Heart left ventricle (tissue), 13 donors: Measurements from ENCODE around the gene IER5L.
A peak's percentile ranks its signal among the peaks of the same experiment; 100 is the strongest.

ENCODE experiments used
- CTCF ChIP-seq, 12 donors: fragments of 200-600 bp; sonication (generic) in 4 of 12; IDR thresholded peaks; one replicate each; pipeline versions ENCODE4 v1.5.0 to v1.8.0; 2018 to 2022; ENCODE audit warnings: antibody characterized with exemption in 12 of 12, mild to moderate bottlenecking in 5 of 12
- POLR2A ChIP-seq, 2 donors: fragments of 450-650 bp; IDR thresholded peaks; one replicate each; pipeline ENCODE4 v1.6.1; 2017; ENCODE audit warnings: antibody characterized with exemption in 2 of 2, mild to moderate bottlenecking in 2 of 2, moderate library complexity in 2 of 2
- donor health status: ischemic (EF 13 %, LVEDD 7.1; RV severe dilation, severe dysfunction).
- donor health status: DM: no; HTN: yes; CAD: no.
- donor health status: DM: no; HTN: no; CAD: no.
- donor health status: ischemic (EF 25% LVEDD 6.9; RV normal size, moderate dysfunction).
- donor health status: ischemic (EF 25% LVEDD 5.7; RV mildly dilated, moderate dysfunction).
- donor health status: ischemic (EF 35%, LVEDD 5.7; RV mildly dilated, moderate dysfunction).
- donor health status: nonischemic (EF 11% LVEDD 7.7; RV severe dilation, severe dysfunction).
- donor health status: DM: yes; HTN: yes; CAD: no.
- donor health status: PGD.
- donor health status: ischemic (EF 29% LVEDD 5.4; RV normal size, mild dysfunction).
- donor health status: nonischemic (EF 23%, LVEDD 6.1; RV moderate dilation, normal function).

GRCh38 chr9:129174724-129175514 lies 3.1 kb downstream of the IER5L start:
- TF ChIP-seq POLR2A (IDR thresholded peaks at IDR 0.05), result peak in 1 of 2 donors; percentile 35
- peak in 5 of 12 donors; percentile 15 to 42 (median 24) for TF ChIP-seq CTCF (IDR thresholded peaks at IDR 0.05)
